CD4-positive, CD25-positive, alpha-beta regulatory T cell (primary cell): ENCODE data around the gene PRICKLE4. TPM values are rescaled to one million over a fixed set of nuclear protein-coding genes. Genes with fewer than 3 reads are reported as not detected.

Source experiments
- ATAC-seq, 2 donors: fragments of 150-1000 bp; cut with Tn5 transposase; one replicate each; pipeline ENCODE4 v1.10.0; 2021; ENCODE audit warnings: low read depth in 2 of 2, moderate number of reproducible peaks in 2 of 2, moderate library complexity in 1 of 2
- DNase-seq, 3 donors: peaks; one replicate each; pipeline versions ENCODE4 v3.0.0 to v3.0.0-alpha.2; 2012 to 2022; ENCODE audit warnings: mixed read lengths in 1 of 3
- H3K27ac ChIP-seq: one replicate; pipeline ENCODE4 v1.7.0; 2013; ENCODE audit warnings: mild to moderate bottlenecking, low read length; ENCODE audit not compliant: insufficient read depth, poor library complexity, severe bottlenecking
- H3K27me3 ChIP-seq: one replicate; pipeline ENCODE4 v1.7.0; 2013; ENCODE audit warnings: low read length; ENCODE audit not compliant: control insufficient read depth, insufficient read depth
- H3K36me3 ChIP-seq: one replicate; pipeline ENCODE4 v1.7.0; 2013; ENCODE audit warnings: mild to moderate bottlenecking, low read length, moderate library complexity; ENCODE audit not compliant: control insufficient read depth, insufficient read depth
- H3K4me1 ChIP-seq: 2 replicates; pipeline ENCODE4 v1.7.0; 2013; ENCODE audit warnings: mild to moderate bottlenecking, low read length; ENCODE audit not compliant: insufficient read depth, control insufficient read depth, poor library complexity, severe bottlenecking
- H3K4me3 ChIP-seq: one replicate; pipeline ENCODE4 v1.7.0; 2013; ENCODE audit warnings: low read depth, mild to moderate bottlenecking, low read length, moderate library complexity
- H3K9me3 ChIP-seq, 2 experiments: 1 replicate in 1 of 2; 2 replicates in 1 of 2; pipeline ENCODE4 v1.7.0; 2013; ENCODE audit warnings: low read length in 2 of 2, mild to moderate bottlenecking in 1 of 2, moderate library complexity in 1 of 2; ENCODE audit not compliant: control insufficient read depth in 2 of 2
- H3K27ac Mint-ChIP-seq, 3 donors: one replicate each; pipeline ENCODE4 v1.8.0; 2020 to 2022; ENCODE audit warnings: mild to moderate bottlenecking in 3 of 3, mixed read lengths in 3 of 3, moderate library complexity in 2 of 3
- H3K27me3 Mint-ChIP-seq: one replicate; pipeline ENCODE4 v1.8.0; 2022; ENCODE audit warnings: mild to moderate bottlenecking, mixed read lengths
- H3K36me3 Mint-ChIP-seq: one replicate; pipeline ENCODE4 v1.8.0; 2020; ENCODE audit warnings: mixed read lengths
- H3K4me1 Mint-ChIP-seq, 4 donors: one replicate each; pipeline ENCODE4 v1.8.0; 2020 to 2022; ENCODE audit warnings: mixed read lengths in 4 of 4, mild to moderate bottlenecking in 1 of 4
- H3K4me3 Mint-ChIP-seq, 4 donors: one replicate each; pipeline ENCODE4 v1.8.0; 2020 to 2022; ENCODE audit warnings: mild to moderate bottlenecking in 4 of 4, mixed read lengths in 4 of 4, moderate library complexity in 3 of 4
- H3K9me3 Mint-ChIP-seq, 7 donors: one replicate each; pipeline ENCODE4 v1.8.0; 2020 to 2022; ENCODE audit warnings: mixed read lengths in 7 of 7, mild to moderate bottlenecking in 3 of 7, moderate library complexity in 2 of 7
- polyA plus RNA-seq, 4 donors: library from polyadenylated mRNA; unstranded; fragments of 300-500 nt; fragmentation: Illumina TruSeq; gene quantifications; one replicate each; pipeline ENCODE4 v1.2.3, GENCODE V29; 2021
- total RNA-seq: library from RNA; stranded (reverse); gene quantifications from one replicate; pipeline ENCODE4 v1.2.3, GENCODE V29; 2022

PRICKLE4 gene
- total and polyA plus RNA-seq, 5 donors from 2014 or later: not detected

- Mint-ChIP-seq H3K36me3 (no peaks in the 10 kb centered on the region), H3K9me3 (no peaks in the 10 kb centered on the region), H3K4me3 (no peak overlapping the region), H3K27me3 (no peaks in the 10 kb centered on the region), H3K27ac (no peak overlapping the region), H3K4me1 (peaks cover 0 to 7% (median 1%) of the 10 kb centered on the region in 4 donors)
- Histone ChIP-seq H3K27ac (no peak overlapping the region), H3K27me3 (no peaks in the 10 kb centered on the region), H3K4me1 (peaks cover 3% of the 10 kb centered on the region), H3K36me3 (no peaks in the 10 kb centered on the region), H3K4me3 (no peak overlapping the region), H3K9me3 (no peaks in the 10 kb centered on the region)
- ATAC-seq (no peak), DNase-seq (no peak)
Measured at GRCh38 chr6:41740366-41741162, 40.0 kb upstream of the PRICKLE4 start.

GRCh38 chr6:41741625-41742490 lies 38.7 kb upstream of the PRICKLE4 start:
- Mint-ChIP-seq H3K9me3 (no peaks in the 10 kb centered on the region), H3K4me3 (no peak overlapping the region), H3K36me3 (no peaks in the 10 kb centered on the region), H3K4me1 (peaks cover 0 to 2% (median 0%) of the 10 kb centered on the region in 4 donors), H3K27ac (no peak overlapping the region), H3K27me3 (no peaks in the 10 kb centered on the region)
- Histone ChIP-seq H3K9me3 (no peaks in the 10 kb centered on the region), H3K27me3 (no peaks in the 10 kb centered on the region), H3K4me3 (no peak overlapping the region), H3K27ac (no peak overlapping the region), H3K36me3 (no peaks in the 10 kb centered on the region), H3K4me1 (no peaks in the 10 kb centered on the region)
- ATAC-seq (no peak), DNase-seq (no peak)

- Mint-ChIP-seq H3K4me1 (peaks cover 0 to 2% (median 0%) of the 10 kb centered on the region in 4 donors), H3K27ac (peak overlapping the region in 1 of 3 donors; percentile 55), H3K4me3 (no peak overlapping the region), H3K27me3 (no peaks in the 10 kb centered on the region), H3K9me3 (peaks cover 0 to 2% (median 0%) of the 10 kb centered on the region in 7 donors), H3K36me3 (no peaks in the 10 kb centered on the region)
- H3K9me3 ChIP-seq: no peaks in the 10 kb centered on the region
- no peaks in the 10 kb centered on the region for H3K27me3 ChIP-seq
- ATAC-seq (no peak), DNase-seq (no peak)
- no peaks in the 10 kb centered on the region for H3K36me3 ChIP-seq
- no peak overlapping the region for H3K27ac ChIP-seq
- H3K4me3 ChIP-seq: no peak overlapping the region
- H3K4me1 ChIP-seq: no peaks in the 10 kb centered on the region
Measured at GRCh38 chr6:41743406-41744235, 37.0 kb upstream of the PRICKLE4 start.

GRCh38 chr6:41744236-41744787 lies 36.3 kb upstream of the PRICKLE4 start:
- peaks cover 0 to 2% (median 0%) of the 10 kb centered on the region in 4 donors for H3K4me1 Mint-ChIP-seq
- no peaks in the 10 kb centered on the region for H3K27me3 ChIP-seq
- H3K36me3 Mint-ChIP-seq: no peaks in the 10 kb centered on the region
- ATAC-seq (no peak), DNase-seq (no peak)
- H3K9me3 ChIP-seq: no peaks in the 10 kb centered on the region
- peaks cover 0 to 2% (median 0%) of the 10 kb centered on the region in 7 donors for H3K9me3 Mint-ChIP-seq
- H3K4me3 Mint-ChIP-seq: no peak overlapping the region
- H3K36me3 ChIP-seq: no peaks in the 10 kb centered on the region
- H3K27ac Mint-ChIP-seq: peak overlapping the region in 1 of 3 donors; percentile 55
- H3K27me3 Mint-ChIP-seq: no peaks in the 10 kb centered on the region
- no peaks in the 10 kb centered on the region for H3K4me1 ChIP-seq
- no peak overlapping the region for H3K4me3 ChIP-seq
- H3K27ac ChIP-seq: no peak overlapping the region

- peaks cover 0 to 2% (median 0%) of the 10 kb centered on the region in 4 donors for H3K4me1 Mint-ChIP-seq
- ATAC-seq (no peak), DNase-seq (no peak)
- Histone ChIP-seq H3K4me3 (no peak overlapping the region), H3K4me1 (no peaks in the 10 kb centered on the region), H3K9me3 (no peaks in the 10 kb centered on the region), H3K27me3 (no peaks in the 10 kb centered on the region), H3K36me3 (no peaks in the 10 kb centered on the region), H3K27ac (no peak overlapping the region)
- H3K4me3 Mint-ChIP-seq: no peak overlapping the region
- no peaks in the 10 kb centered on the region for H3K36me3 Mint-ChIP-seq
- peaks cover 4% of the 10 kb centered on the region for H3K27me3 Mint-ChIP-seq
- H3K27ac Mint-ChIP-seq: no peak overlapping the region
- H3K9me3 Mint-ChIP-seq: peaks cover 0 to 2% (median 0%) of the 10 kb centered on the region in 7 donors
Measured at GRCh38 chr6:41746107-41746506, 34.5 kb upstream of the PRICKLE4 start.

- Mint-ChIP-seq H3K27ac (peak within 1 kb of the TSS in 1 of 3 donors; percentile 27), H3K4me1 (peaks cover 0 to 2% (median 0%) of the 10 kb centered on the region in 4 donors), H3K27me3 (peaks cover 4% of the 10 kb centered on the region), H3K36me3 (no peaks in the 10 kb centered on the region), H3K4me3 (no peak within 1 kb of the TSS), H3K9me3 (peaks cover 0 to 2% (median 0%) of the 10 kb centered on the region in 7 donors)
- Histone ChIP-seq H3K4me1 (no peaks in the 10 kb centered on the region), H3K36me3 (no peaks in the 10 kb centered on the region), H3K4me3 (no peak within 1 kb of the TSS), H3K9me3 (no peaks in the 10 kb centered on the region), H3K27me3 (no peaks in the 10 kb centered on the region), H3K27ac (no peak within 1 kb of the TSS)
- DNase-seq (no peak), ATAC-seq (no peak)
Measured at GRCh38 chr6:41747256-41748101, 33.1 kb upstream of the PRICKLE4 start, which contains the start of gene PGC. Gene PGC, minus strand, starts transcription at chr6:41747397. Its CDS starts 63 bp downstream, at chr6:41747334.
